ENCODE data around the gene KCNMA1. TPM values are rescaled to one million over a fixed set of nuclear protein-coding genes. Genes with fewer than 3 reads are reported as not detected.

KCNMA1 gene
- polyA plus RNA-seq, 1 of the 3 experiments (the other 2 are of a cell fraction): 107 TPM

- no peaks in the 10 kb centered on the region for H3K79me2 ChIP-seq (ENCODE audit: insufficient read depth)
- H3F3A ChIP-seq (replicated peaks; ENCODE audit: insufficient read depth): peaks cover 3% of the 10 kb centered on the region
- no peaks in the 10 kb centered on the region for H4K20me1 ChIP-seq (ENCODE audit: insufficient read depth)
- ChIA-PET CTCF (interaction anchor here (0.7 kb wide), 1 partner anchor 479 kb away, joined by 3 read pairs; no protein-coding TSS in a partner anchor), POLR2A (no interaction called here)
- H3K9me2 ChIP-seq: no peaks in the 10 kb centered on the region
- H3K9ac ChIP-seq: no peak overlapping the region
- WGBS (ENCODE audit: low lambda C conversion rate): 91% methylated on average over 5 of the region's 5 CpGs
- no peak for TF ChIP-seq FOXM1 (IDR thresholded peaks at IDR 0.05; ENCODE audit: low read depth)
- TF ChIP-seq MEF2A (IDR thresholded peaks at IDR 0.05; ENCODE audit: borderline replicate concordance, low read depth): no peak
- TF ChIP-seq JUND (IDR thresholded peaks at IDR 0.05): no peak
- no peak for TF ChIP-seq RCOR1 (IDR thresholded peaks at IDR 0.05; ENCODE audit: low read length)
- TF ChIP-seq FOXJ3 (CRISPR knock-in tag; IDR thresholded peaks at IDR 0.05): no peak
- TF ChIP-seq MXI1 (IDR thresholded peaks at IDR 0.05; ENCODE audit: low read depth, low read length): no peak
- TF ChIP-seq TAF1 (IDR thresholded peaks at IDR 0.05; ENCODE audit: borderline replicate concordance, low read depth, low read length): no peak
- TF ChIP-seq ELF1 (IDR thresholded peaks at IDR 0.05): no peak
- TF ChIP-seq, protein P1, sequence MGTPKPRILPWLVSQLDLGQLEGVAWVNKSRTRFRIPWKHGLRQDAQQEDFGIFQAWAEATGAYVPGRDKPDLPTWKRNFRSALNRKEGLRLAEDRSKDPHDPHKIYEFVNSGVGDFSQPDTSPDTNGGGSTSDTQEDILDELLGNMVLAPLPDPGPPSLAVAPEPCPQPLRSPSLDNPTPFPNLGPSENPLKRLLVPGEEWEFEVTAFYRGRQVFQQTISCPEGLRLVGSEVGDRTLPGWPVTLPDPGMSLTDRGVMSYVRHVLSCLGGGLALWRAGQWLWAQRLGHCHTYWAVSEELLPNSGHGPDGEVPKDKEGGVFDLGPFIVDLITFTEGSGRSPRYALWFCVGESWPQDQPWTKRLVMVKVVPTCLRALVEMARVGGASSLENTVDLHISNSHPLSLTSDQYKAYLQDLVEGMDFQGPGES (IDR thresholded peaks at IDR 0.05; ENCODE audit: low read depth, low read length): no peak
- TF ChIP-seq NFIC (IDR thresholded peaks at IDR 0.05; ENCODE audit: borderline replicate concordance): no peak
- peaks cover 0 to 5% of the 10 kb centered on the region in 2 experiments; a peak in 1 of 4 replicates for H3K4me1 ChIP-seq (ENCODE audit: control insufficient read depth in 1 of 2, insufficient read depth in 2 of 2, low read depth in 1 of 2, low read length in 1 of 2)
- no peak for DNase-seq
- no peaks in the 10 kb centered on the region for H3K27me3 ChIP-seq (ENCODE audit: insufficient read depth)
- no peaks in the 10 kb centered on the region for H3K9me3 ChIP-seq
- H2AFZ ChIP-seq (ENCODE audit: low read depth): no peak overlapping the region
- no peak overlapping the region for H3K4me2 ChIP-seq
- H3K4me3 ChIP-seq (ENCODE audit: low read depth in 2 of 2, low read length in 1 of 2): no peak overlapping the region
- no peak overlapping the region for H3K27ac ChIP-seq (ENCODE audit: low read depth in 2 of 2, low read length in 1 of 2)
- H3K36me3 ChIP-seq (replicated peaks in 1 of 2; ENCODE audit: control insufficient read depth in 1 of 2, insufficient read depth in 2 of 2, low read length in 1 of 2): peaks cover 0 to 6% of the 10 kb centered on the region in 2 experiments
Observed at GRCh38 chr10:77553966-77554365, 83.6 kb downstream of the KCNMA1 start.

- H3K79me2 ChIP-seq (ENCODE audit: insufficient read depth): no peaks in the 10 kb centered on the region
- peaks cover 0 to 6% of the 10 kb centered on the region in 2 experiments for H3K36me3 ChIP-seq (replicated peaks in 1 of 2; ENCODE audit: control insufficient read depth in 1 of 2, insufficient read depth in 2 of 2, low read length in 1 of 2)
- DNase-seq: no peak
- peaks cover 0 to 5% of the 10 kb centered on the region in 2 experiments; a peak in 1 of 4 replicates for H3K4me1 ChIP-seq (ENCODE audit: control insufficient read depth in 1 of 2, insufficient read depth in 2 of 2, low read depth in 1 of 2, low read length in 1 of 2)
- no peak overlapping the region for H2AFZ ChIP-seq (ENCODE audit: low read depth)
- H4K20me1 ChIP-seq (ENCODE audit: insufficient read depth): no peaks in the 10 kb centered on the region
- no peaks in the 10 kb centered on the region for H3K9me3 ChIP-seq
- no peak overlapping the region for H3K9ac ChIP-seq
- H3F3A ChIP-seq (replicated peaks; ENCODE audit: insufficient read depth): peaks cover 3% of the 10 kb centered on the region
- CTCF ChIA-PET: interaction anchor here (0.7 kb wide), 1 partner anchor 478 kb away, joined by 3 read pairs; no protein-coding TSS in a partner anchor
- POLR2A ChIA-PET: no interaction called here
- no peaks in the 10 kb centered on the region for H3K27me3 ChIP-seq (ENCODE audit: insufficient read depth)
- H3K9me2 ChIP-seq: no peaks in the 10 kb centered on the region
- no peak overlapping the region for H3K4me3 ChIP-seq (ENCODE audit: low read depth in 2 of 2, low read length in 1 of 2)
- H3K4me2 ChIP-seq: no peak overlapping the region
- 100% methylated on average over 2 of the region's 3 CpGs for WGBS (ENCODE audit: low lambda C conversion rate)
- no peak overlapping the region for H3K27ac ChIP-seq (ENCODE audit: low read depth in 2 of 2, low read length in 1 of 2)
- no peak for TF ChIP-seq GABPA (IDR thresholded peaks at IDR 0.05; ENCODE audit: low read depth)
- TF ChIP-seq CTCF (IDR thresholded peaks at IDR 0.05): no peak
- TF ChIP-seq POLR2AphosphoS5 (IDR thresholded peaks at IDR 0.05; ENCODE audit: low read depth, low read length): no peak
- TF ChIP-seq MXI1 (IDR thresholded peaks at IDR 0.05; ENCODE audit: low read depth, low read length): no peak
- TF ChIP-seq, protein P2, sequence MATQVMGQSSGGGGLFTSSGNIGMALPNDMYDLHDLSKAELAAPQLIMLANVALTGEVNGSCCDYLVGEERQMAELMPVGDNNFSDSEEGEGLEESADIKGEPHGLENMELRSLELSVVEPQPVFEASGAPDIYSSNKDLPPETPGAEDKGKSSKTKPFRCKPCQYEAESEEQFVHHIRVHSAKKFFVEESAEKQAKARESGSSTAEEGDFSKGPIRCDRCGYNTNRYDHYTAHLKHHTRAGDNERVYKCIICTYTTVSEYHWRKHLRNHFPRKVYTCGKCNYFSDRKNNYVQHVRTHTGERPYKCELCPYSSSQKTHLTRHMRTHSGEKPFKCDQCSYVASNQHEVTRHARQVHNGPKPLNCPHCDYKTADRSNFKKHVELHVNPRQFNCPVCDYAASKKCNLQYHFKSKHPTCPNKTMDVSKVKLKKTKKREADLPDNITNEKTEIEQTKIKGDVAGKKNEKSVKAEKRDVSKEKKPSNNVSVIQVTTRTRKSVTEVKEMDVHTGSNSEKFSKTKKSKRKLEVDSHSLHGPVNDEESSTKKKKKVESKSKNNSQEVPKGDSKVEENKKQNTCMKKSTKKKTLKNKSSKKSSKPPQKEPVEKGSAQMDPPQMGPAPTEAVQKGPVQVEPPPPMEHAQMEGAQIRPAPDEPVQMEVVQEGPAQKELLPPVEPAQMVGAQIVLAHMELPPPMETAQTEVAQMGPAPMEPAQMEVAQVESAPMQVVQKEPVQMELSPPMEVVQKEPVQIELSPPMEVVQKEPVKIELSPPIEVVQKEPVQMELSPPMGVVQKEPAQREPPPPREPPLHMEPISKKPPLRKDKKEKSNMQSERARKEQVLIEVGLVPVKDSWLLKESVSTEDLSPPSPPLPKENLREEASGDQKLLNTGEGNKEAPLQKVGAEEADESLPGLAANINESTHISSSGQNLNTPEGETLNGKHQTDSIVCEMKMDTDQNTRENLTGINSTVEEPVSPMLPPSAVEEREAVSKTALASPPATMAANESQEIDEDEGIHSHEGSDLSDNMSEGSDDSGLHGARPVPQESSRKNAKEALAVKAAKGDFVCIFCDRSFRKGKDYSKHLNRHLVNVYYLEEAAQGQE (IDR thresholded peaks at IDR 0.05; ENCODE audit: low read depth, low read length): no peak
- no peak for TF ChIP-seq FOXM1 (IDR thresholded peaks at IDR 0.05; ENCODE audit: low read depth)
- TF ChIP-seq GATA2 (CRISPR knock-in tag; IDR thresholded peaks at IDR 0.05): no peak
- TF ChIP-seq SIN3A (IDR thresholded peaks at IDR 0.05; ENCODE audit: borderline replicate concordance, low read depth, low read length): no peak
- no peak for TF ChIP-seq ELF1 (IDR thresholded peaks at IDR 0.05)
- no peak for TF ChIP-seq SMC3 (IDR thresholded peaks at IDR 0.05; ENCODE audit: low read depth, low read length)
- no peak for TF ChIP-seq EZH2phosphoT487 (IDR thresholded peaks at IDR 0.05; ENCODE audit: borderline replicate concordance, low read depth)
- TF ChIP-seq USF2 (IDR thresholded peaks at IDR 0.05; ENCODE audit: borderline replicate concordance, low read depth, low read length): no peak
- TF ChIP-seq, protein P3, sequence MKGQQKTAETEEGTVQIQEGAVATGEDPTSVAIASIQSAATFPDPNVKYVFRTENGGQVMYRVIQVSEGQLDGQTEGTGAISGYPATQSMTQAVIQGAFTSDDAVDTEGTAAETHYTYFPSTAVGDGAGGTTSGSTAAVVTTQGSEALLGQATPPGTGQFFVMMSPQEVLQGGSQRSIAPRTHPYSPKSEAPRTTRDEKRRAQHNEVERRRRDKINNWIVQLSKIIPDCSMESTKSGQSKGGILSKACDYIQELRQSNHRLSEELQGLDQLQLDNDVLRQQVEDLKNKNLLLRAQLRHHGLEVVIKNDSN (IDR thresholded peaks at IDR 0.05; ENCODE audit: borderline replicate concordance, low read depth): no peak
Observed at GRCh38 chr10:77553311-77553710, 84.3 kb downstream of the KCNMA1 start.

Data from SK-N-SH (cell line).